ENCODE results near the gene GLE1.

DNA sequence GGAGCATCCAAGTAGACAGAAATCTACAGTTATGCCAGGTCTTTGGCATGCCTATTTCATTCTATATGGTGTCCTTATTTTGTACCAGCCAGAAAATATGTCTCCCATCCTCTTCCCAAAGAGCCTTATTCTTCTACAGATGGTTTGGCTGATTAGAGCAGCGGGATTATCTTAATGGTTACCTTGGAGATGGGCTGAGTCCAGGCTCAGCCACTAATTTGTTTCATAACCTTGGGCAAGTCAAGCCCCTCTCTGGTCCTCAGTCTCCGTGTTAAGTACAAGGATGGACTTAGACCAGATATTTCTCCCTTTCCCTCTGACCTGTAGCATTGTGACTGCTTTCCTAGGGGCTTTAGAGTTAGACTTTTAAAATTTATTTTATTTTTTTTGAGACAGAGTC lies 11.1 kb upstream of the GLE1 start:
- TF ChIP-seq POLR2AphosphoS5 (IDR thresholded peaks at IDR 0.05; ENCODE audit: borderline replicate concordance, low read depth, low read length) (no peak), EZH2 (IDR thresholded peaks at IDR 0.05) (no peak)

Data from SK-N-MC (cell line).